Measurements from ENCODE around the gene VPS9D1.
"Not testable (repeated sequence)": the region's sequence is repeated elsewhere in the genome, so short reads cannot be mapped to it uniquely, and the experiment has no call there.

Gene VPS9D1

DNA sequence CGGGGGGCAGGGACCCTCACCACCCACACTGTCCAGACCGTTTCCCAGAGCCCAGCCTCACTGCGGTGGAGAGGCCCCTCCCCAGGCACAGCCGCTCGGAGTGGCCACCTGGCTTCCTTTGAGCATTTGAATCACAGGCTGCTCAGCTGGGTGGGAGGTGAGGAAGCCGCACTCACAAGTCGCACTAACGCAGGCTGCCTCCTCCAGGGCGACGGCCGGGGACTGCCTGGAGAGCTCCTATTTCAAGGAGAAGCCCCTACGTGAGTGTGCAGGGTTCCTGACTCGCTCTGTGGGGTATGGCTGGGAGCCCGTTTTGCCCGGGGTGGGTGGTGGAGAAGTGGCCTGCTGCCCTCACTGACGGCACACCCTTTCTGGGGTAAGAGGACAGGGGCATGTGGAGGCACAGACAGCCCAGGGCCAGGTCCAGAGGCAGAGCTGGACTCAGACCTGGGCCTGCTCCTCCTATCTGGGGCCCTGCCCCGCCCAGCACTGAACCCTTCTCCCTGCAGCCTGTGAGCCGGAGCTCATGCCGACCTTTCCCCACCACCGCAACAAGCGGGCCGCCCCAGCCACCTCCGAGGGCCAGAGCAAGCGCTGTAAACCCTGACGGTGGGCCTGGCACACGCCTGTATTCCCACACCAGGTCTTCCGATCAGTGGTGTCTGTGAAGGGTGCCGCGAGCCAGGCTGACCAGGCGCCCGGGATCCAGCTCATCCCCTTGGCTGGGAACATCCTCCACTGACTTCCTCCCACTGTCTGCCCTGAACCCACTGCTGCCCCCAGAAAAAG lies 25.4 kb downstream of the VPS9D1 start:
- DNase-seq (ENCODE audit: low spot score), result no peak
- no peak for FAIRE-seq

- DNase-seq (ENCODE audit: low spot score); FAIRE-seq: not testable (repeated sequence)
These were observed 26.0 kb downstream of the VPS9D1 start for GRCh38 chr16:89694784-89695085.

DNA sequence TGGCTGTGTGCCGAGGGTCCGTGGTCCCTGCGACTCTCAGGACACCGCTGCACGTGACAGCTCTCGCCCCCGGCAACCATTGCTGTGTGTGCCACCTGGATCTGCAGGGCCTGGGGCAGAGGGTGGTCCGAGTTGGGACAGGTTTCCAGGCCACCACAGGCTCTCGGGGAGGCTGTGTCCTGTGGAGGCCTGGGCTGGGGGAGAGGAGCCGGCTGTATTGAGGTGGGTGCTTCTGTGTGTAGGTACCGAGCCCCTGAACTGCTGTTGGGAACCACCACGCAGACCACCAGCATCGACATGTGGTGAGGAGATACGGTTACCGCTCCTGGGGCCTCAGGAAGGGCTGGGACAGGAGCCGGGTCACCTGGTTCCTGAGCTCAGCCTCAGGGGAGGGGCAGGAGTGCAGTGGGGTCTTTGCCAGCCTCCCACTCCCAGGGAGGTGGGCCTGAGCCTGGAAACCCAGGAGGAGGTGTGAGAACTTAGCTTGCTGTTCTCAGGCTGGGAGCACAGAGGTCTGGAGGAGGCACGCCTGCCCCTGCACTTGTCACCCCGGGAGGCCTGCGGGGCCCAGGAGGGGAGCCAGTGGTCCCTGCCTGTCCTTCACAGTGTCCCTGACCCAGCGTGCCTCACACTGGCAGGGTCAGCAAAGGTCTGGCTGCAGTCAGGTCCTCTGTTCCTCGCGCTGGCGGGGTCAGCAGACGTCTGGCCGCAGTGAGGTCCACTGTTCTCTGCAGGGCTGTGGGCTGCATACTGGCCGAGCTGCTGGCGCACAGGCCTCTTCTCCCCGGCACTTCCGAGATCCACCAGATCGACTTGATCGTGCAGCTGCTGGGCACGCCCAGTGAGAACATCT lies 26.5 kb downstream of the VPS9D1 start:
- DNase-seq (ENCODE audit: low spot score), result no peak
- no peak for FAIRE-seq

DNA sequence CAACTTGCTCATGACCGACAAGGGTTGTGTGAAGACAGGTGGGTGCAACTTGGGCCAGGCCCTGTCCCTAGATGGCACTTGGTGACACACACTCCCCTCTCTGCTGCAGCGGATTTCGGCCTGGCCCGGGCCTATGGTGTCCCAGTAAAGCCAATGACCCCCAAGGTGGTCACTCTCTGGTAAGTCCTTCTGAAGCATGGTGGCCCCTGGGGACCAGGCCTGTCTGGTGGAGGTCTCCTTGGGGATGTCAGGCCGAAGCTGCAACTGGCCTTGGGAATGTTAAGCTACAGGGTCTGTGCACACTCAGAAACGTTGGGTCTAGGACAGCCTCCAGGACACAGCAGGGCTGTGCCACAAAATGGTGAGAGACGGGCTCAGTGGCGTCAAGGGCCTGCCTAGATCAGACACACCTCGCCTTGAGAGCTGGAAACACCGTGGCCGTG lies 27.4 kb downstream of the VPS9D1 start:
- FAIRE-seq (peak; percentile 55), DNase-seq (ENCODE audit: low spot score) (no peak)

DNA sequence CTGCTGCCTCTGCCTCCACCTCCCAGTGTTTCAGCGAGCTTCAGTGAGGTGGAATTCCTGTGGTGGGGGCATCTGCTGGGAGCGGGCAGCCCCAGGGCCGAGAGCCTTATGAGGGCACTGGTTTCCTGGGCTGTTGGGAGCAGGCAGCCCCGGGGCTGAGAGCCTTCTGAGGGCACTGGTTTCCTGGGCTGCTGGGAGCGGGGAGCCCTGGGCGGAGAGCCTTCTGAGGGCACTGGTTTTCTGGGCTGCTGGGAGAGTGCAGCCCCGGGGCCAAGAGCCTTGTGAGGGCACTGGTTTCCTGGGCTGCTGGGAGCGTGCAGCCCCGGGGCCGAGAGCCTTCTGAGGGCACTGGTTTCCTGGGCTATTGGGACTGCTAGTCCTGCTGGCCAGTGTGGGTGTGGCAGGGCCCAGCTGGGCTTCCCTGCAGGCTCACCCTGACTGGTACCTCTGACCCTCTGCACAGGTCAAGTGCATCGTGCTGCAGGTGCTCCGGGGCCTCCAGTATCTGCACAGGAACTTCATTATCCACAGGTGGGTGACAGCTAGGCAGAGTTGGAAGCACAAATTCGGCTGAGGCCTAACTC lies 28.6 kb downstream of the VPS9D1 start:
- DNase-seq (ENCODE audit: low spot score), result no peak
- FAIRE-seq, result no peak

GRCh38 chr16:89691231-89691985 lies 29.3 kb downstream of the VPS9D1 start:
- DNase-seq (ENCODE audit: low spot score), result no peak
- FAIRE-seq, result no peak

DNA sequence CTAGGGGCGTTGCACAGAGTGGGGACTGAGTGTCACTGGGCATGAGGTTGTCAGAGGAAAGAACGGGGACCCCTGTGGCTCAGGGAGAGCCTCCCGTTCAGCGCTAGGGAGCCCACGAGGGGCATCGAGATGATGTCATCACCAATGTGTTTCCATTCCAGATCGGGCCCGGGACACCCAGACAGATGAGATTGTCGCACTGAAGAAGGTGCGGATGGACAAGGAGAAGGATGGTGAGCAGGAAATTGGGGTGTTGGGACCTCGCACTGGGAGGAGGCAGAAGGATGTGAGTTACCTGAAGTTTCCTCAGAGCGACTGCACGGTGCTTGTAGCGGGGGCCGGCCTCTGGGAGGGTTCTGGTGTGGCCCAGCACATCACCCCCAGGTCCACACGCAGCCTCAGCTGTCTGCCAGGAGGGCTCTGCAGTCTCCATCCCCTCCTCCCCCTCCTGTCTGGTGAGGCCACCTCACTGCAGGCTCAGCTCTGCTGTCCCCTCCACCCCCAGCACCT lies 30.3 kb downstream of the VPS9D1 start:
- FAIRE-seq (no peak), DNase-seq (ENCODE audit: low spot score) (no peak)

GRCh38 chr16:89689621-89690020 lies 31.1 kb downstream of the VPS9D1 start:
- not testable (repeated sequence) for DNase-seq (ENCODE audit: low spot score); FAIRE-seq

DNA sequence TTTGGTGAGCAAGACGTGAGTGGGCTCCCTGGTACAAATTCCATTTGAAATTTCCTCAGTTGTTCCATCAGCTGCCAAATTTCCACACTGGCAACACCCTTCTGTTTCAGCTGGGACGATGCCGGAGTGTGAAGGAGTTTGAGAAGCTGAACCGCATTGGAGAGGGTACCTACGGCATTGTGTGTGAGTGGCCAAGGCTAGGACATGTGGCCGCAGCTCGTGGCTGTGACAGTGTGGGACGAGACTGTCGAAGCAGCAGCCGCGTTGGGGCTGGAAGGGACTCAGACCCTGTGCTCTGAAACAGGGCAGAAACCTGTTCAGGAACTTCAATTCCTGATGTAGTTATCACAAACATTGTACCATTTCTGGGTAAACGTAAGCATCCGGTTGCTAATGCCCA lies 31.6 kb downstream of the VPS9D1 start:
- DNase-seq (ENCODE audit: low spot score) (no peak), FAIRE-seq (peak; percentile 17)

DNA sequence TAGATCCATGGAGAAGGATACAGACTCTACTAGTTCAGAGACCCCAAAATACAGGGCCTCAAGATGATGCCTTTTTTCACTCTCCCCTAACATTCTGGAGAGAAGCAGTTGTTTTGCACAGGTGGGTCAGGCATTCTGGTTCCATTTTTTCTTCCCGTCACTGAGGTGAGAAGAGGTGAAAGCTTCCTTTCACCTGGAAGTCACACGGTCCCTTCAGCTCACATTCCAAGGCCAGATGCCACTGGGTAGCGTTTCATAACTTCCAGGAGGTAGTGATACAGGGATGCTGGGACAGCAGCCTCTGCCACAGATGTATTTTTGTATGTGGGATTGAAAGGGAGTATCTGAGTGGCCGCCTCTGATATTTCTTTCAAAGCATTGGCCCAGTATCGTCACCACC lies 32.3 kb downstream of the VPS9D1 start:
- FAIRE-seq (no peak), DNase-seq (ENCODE audit: low spot score) (no peak)

GRCh38 chr16:89687092-89687940 lies 33.4 kb downstream of the VPS9D1 start:
- peak; percentile 43 for DNase-seq (ENCODE audit: low spot score)
- no peak for FAIRE-seq

GRCh38 chr16:89686520-89687091 lies 34.1 kb downstream of the VPS9D1 start, which contains the start of gene CDK10:
Gene CDK10, plus strand, starts transcription at chr16:89686689. Its CDS starts 22 bp downstream, at chr16:89686711.
- DNase-seq (ENCODE audit: low spot score) (peak; percentile 98), FAIRE-seq (peak; percentile 62)

- DNase-seq (ENCODE audit: low spot score), result no peak
These were observed 34.8 kb downstream of the VPS9D1 start for GRCh38 chr16:89685916-89686315.

GRCh38 chr16:89678258-89678657 lies 42.4 kb downstream of the VPS9D1 start:
- DNase-seq (ENCODE audit: low spot score) (no peak), FAIRE-seq (no peak)

More at GRCh38 chr16:89685916-89686315, 34.8 kb downstream of the VPS9D1 start:
- FAIRE-seq, result no peak

DNA sequence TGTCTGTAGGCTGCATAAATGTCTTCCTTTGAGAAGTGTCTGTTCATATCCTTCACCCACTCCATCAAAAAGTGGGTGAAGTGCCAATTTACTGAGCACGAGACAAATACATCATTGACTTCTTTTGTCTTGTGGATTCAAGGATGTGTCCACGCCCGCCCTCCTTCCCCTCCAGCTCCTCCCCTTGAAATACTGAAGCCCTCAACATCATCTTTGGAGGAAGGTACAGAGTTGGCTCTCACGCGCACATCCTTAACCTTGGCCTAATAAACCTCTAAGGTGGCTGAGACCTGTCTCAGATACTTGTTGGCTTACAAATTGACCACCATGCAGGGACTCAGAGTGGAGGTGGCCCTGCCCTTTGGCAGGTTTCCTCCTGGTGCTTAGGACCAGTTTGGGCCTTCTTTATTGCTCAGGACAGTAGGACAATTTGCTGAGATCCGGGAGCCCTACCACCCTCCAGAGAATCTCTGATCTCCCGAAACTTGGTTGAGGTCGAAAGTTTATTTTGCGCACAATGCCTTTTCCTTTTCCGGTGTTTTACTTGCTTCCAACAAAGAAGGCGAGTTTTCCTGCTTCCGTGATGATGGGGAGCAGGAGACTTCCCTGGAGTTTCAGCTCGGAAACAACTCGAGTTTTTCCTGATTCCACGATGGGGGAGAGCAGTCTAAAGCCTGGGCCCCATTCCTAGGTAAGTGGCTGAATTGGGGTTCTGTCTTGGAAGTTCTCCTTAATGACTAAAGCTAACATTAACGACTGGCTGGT lies 48.3 kb downstream of the VPS9D1 start:
- FAIRE-seq (no peak), DNase-seq (ENCODE audit: low spot score) (no peak)

DNA sequence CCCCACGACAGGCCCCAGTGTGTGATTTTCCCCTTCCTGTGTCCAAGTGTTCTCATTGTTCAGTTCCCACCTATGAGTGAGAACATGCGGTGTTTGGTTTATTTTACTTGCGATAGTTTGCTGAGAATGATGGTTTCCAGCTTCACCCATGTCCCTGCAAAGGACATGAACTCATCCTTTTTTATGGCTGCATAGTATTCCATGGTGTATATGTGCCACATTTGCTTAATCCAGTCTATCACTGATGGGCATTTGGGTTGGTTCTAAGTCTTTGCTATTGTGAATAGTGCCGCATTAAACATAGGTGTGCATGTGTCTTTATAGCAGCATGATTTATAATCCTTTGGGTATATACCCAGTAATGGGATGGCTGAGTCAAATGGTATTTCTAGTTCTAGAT lies 49.1 kb downstream of the VPS9D1 start:
- not testable (repeated sequence) for DNase-seq (ENCODE audit: low spot score); FAIRE-seq

DNA sequence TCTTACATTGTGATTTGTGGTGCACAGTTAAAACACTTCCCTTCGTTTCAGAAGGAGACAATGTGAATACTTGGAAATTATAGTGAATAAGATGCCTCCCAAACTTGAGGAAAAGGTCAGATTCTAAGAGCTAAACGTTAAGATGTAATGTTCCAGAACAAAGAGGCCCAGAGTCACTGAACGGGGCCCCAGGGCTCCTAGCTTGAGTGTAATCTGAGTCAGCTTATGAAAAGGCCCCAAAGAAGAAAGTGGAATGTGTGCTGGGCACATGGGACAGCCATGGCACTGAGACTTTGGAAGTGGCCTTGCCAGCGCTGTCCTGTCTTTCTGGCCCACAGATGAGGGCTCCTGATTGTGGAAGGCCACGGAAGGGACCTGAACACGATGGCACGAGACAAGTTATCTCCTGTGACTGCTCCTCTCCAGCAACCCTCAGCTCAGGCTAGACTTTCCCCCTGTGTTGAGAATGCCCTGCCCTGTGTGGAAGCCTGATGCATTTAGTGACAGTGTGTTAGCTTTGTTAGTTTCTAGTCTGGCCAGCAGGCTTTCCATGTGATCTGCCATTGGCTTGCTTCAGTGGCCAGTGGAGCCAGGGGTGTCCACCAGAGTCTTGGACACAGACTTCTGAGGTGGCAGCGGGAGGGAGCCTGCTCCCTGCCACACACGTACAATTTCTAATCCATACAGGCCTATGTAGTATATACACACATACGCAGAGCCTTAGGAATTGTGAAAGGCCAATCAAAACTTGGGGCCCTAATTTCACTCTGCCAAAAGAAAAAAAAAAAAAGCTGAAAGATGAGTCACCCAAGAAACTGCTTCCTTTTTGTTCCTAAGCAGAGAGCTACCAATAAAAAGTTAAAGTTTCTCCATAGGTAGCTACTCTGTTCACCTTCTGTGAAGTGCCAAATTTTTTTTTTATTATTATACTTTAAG lies 49.9 kb downstream of the VPS9D1 start:
- DNase-seq (ENCODE audit: low spot score), result no peak
- peak; percentile 42 for FAIRE-seq

GRCh38 chr16:89669755-89670154 lies 50.9 kb downstream of the VPS9D1 start:
- FAIRE-seq, result no peak
- no peak for DNase-seq (ENCODE audit: low spot score)
